Measurements from ENCODE around the gene PITPNM1.

The PITPNM1 gene

DNA sequence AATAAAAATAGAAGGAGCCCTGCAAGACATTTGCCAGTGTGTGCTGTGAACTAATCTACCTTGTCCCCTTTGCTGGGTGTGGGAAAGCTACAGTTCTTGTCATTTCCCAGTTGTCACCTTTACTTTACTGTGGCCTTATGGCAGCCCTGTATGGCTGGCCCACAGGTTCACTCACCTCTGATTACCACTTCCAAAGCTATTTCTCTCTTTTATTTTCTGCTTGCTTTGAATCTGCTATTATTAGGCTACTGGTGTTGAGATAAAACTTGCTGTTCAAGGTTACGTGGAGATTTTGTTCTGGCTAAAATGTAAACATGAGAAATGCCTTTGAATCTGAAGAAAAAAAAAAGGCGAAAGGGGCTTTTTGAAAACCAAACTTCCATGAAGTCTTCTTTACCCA is 27.7 kb upstream of the PITPNM1 start:
- H3F3A ChIP-seq (ENCODE audit: low read depth): no peaks in the 10 kb centered on the region
- peaks cover 14% of the 10 kb centered on the region; the same call in 1 of the 2 replicates for H3K9me3 ChIP-seq (ENCODE audit: insufficient read depth, low read depth, low read length)
- no peaks in the 10 kb centered on the region for H3K79me2 ChIP-seq (ENCODE audit: insufficient read depth, low read length)
- H3K9ac ChIP-seq (ENCODE audit: low read depth, low read length, poor library complexity, severe bottlenecking): no peak overlapping the region
- no peak overlapping the region for H3K4me3 ChIP-seq (ENCODE audit: low read length, poor library complexity, severe bottlenecking)
- no peaks in the 10 kb centered on the region for H3K27me3 ChIP-seq (ENCODE audit: insufficient read depth, low read length, poor library complexity, severe bottlenecking)
- H3K4me2 ChIP-seq (ENCODE audit: low read depth, low read length, poor library complexity, severe bottlenecking): no peak overlapping the region
- H3K4me1 ChIP-seq (ENCODE audit: insufficient read depth, low read length, poor library complexity, severe bottlenecking): no peaks in the 10 kb centered on the region
- H3K36me3 ChIP-seq (ENCODE audit: insufficient read depth, low read length): no peaks in the 10 kb centered on the region
- TF ChIP-seq EZH2phosphoT487 (IDR thresholded peaks at IDR 0.05; ENCODE audit: borderline replicate concordance): no peak
- TF ChIP-seq, protein P1, sequence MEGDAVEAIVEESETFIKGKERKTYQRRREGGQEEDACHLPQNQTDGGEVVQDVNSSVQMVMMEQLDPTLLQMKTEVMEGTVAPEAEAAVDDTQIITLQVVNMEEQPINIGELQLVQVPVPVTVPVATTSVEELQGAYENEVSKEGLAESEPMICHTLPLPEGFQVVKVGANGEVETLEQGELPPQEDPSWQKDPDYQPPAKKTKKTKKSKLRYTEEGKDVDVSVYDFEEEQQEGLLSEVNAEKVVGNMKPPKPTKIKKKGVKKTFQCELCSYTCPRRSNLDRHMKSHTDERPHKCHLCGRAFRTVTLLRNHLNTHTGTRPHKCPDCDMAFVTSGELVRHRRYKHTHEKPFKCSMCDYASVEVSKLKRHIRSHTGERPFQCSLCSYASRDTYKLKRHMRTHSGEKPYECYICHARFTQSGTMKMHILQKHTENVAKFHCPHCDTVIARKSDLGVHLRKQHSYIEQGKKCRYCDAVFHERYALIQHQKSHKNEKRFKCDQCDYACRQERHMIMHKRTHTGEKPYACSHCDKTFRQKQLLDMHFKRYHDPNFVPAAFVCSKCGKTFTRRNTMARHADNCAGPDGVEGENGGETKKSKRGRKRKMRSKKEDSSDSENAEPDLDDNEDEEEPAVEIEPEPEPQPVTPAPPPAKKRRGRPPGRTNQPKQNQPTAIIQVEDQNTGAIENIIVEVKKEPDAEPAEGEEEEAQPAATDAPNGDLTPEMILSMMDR (conservative IDR thresholded peaks at IDR 0.05; ENCODE audit: low read length): no peak
- H3K9me2 ChIP-seq (replicated peaks; ENCODE audit: low read depth, low read length): no peaks in the 10 kb centered on the region
- no peaks in the 10 kb centered on the region for H4K20me1 ChIP-seq (ENCODE audit: insufficient read depth, low read length, poor library complexity, severe bottlenecking)
- no peak overlapping the region for H2AFZ ChIP-seq (ENCODE audit: low read length)

DNA sequence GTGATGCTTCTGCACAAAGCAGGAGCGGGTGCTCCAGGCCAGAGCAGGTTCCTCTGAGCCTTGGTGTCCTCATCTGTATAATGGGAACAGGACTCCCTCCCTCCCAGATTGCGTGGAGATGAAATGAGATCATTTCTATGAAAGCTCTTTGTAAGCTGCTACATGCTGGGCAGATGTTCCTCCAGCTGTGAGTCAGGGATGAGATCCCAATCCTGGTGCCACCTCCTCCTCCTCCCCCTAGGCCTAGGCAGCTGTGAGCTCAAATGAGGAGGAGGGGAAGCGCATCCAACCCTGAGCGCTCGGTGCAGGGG is 25.1 kb upstream of the PITPNM1 start:
- Histone ChIP-seq H2AFZ (ENCODE audit: low read length) (no peak overlapping the region), H3K9ac (ENCODE audit: low read depth, low read length, poor library complexity, severe bottlenecking) (no peak overlapping the region), H4K20me1 (ENCODE audit: insufficient read depth, low read length, poor library complexity, severe bottlenecking) (no peaks in the 10 kb centered on the region), H3K9me2 (replicated peaks; ENCODE audit: low read depth, low read length) (no peaks in the 10 kb centered on the region), H3K27me3 (ENCODE audit: insufficient read depth, low read length, poor library complexity, severe bottlenecking) (no peaks in the 10 kb centered on the region), H3K79me2 (ENCODE audit: insufficient read depth, low read length) (no peaks in the 10 kb centered on the region), H3K9me3 (ENCODE audit: insufficient read depth, low read depth, low read length) (peaks cover 14% of the 10 kb centered on the region; the same call in 1 of the 2 replicates), H3F3A (ENCODE audit: low read depth) (no peaks in the 10 kb centered on the region), H3K36me3 (ENCODE audit: insufficient read depth, low read length) (no peaks in the 10 kb centered on the region), H3K4me2 (ENCODE audit: low read depth, low read length, poor library complexity, severe bottlenecking) (no peak overlapping the region), H3K4me3 (ENCODE audit: low read length, poor library complexity, severe bottlenecking) (no peak overlapping the region), H3K4me1 (ENCODE audit: insufficient read depth, low read length, poor library complexity, severe bottlenecking) (no peaks in the 10 kb centered on the region)
- TF ChIP-seq, protein P1 (conservative IDR thresholded peaks at IDR 0.05; ENCODE audit: low read length): no peak
- TF ChIP-seq EZH2phosphoT487 (IDR thresholded peaks at IDR 0.05; ENCODE audit: borderline replicate concordance): no peak

DNA sequence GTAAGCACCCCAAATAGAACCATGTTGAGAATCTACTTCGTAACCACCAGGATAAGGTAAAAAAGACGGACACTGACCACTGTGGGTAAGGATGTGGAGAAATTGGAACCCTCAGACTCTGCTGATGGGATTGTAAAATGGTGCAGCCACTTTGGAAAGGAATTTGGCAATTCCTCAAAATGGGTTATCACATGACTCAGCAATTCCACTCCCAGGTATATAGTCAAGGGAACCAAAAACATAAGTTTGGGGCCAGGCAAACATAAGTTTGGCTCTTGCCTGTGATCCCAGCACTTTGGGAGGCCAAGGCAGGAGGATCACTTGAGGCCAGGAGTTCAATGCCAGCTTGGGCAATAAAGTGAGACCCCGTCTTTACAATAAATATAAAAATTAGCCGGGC is 23.2 kb upstream of the PITPNM1 start:
- Histone ChIP-seq H3K4me3 (ENCODE audit: low read length, poor library complexity, severe bottlenecking) (no peak overlapping the region), H4K20me1 (ENCODE audit: insufficient read depth, low read length, poor library complexity, severe bottlenecking) (no peaks in the 10 kb centered on the region), H3K79me2 (ENCODE audit: insufficient read depth, low read length) (no peaks in the 10 kb centered on the region), H3K9ac (ENCODE audit: low read depth, low read length, poor library complexity, severe bottlenecking) (no peak overlapping the region), H3K9me2 (replicated peaks; ENCODE audit: low read depth, low read length) (no peaks in the 10 kb centered on the region), H3K4me2 (ENCODE audit: low read depth, low read length, poor library complexity, severe bottlenecking) (no peak overlapping the region), H3K9me3 (ENCODE audit: insufficient read depth, low read depth, low read length) (peaks cover under 1% of the 10 kb centered on the region; the same call in 1 of the 2 replicates), H3F3A (ENCODE audit: low read depth) (no peaks in the 10 kb centered on the region), H3K27me3 (ENCODE audit: insufficient read depth, low read length, poor library complexity, severe bottlenecking) (no peaks in the 10 kb centered on the region), H3K36me3 (ENCODE audit: insufficient read depth, low read length) (no peaks in the 10 kb centered on the region), H3K4me1 (ENCODE audit: insufficient read depth, low read length, poor library complexity, severe bottlenecking) (no peaks in the 10 kb centered on the region), H2AFZ (ENCODE audit: low read length) (no peak overlapping the region)
- TF ChIP-seq EZH2phosphoT487 (IDR thresholded peaks at IDR 0.05; ENCODE audit: borderline replicate concordance): no peak
- TF ChIP-seq, protein P1 (conservative IDR thresholded peaks at IDR 0.05; ENCODE audit: low read length): no peak

All from Loucy (cell line).